GM21528 (cell line): ENCODE measurements around the gene CARD14.
"Not testable (repeated sequence)": the region's sequence is repeated elsewhere in the genome, so short reads cannot be mapped to it uniquely, and the experiment has no call there.

Source experiments
- ATAC-seq: cut with Tn5 transposase; IDR thresholded peaks from one replicate; pipeline ENCODE4 v1.9.1; 2021; ENCODE audit warnings: mild to moderate bottlenecking, moderate library complexity; ENCODE audit not compliant: unreplicated experiment, low FRiP score

The CARD14 gene

GRCh38 chr17:80222376-80223141, 52.7 kb downstream of the CARD14 start:
- ATAC-seq: no peak

GRCh38 chr17:80223142-80223815, 53.4 kb downstream of the CARD14 start:
- ATAC-seq: no peak

- no peak for ATAC-seq
These were observed 54.1 kb downstream of the CARD14 start for GRCh38 chr17:80223838-80224497.

- no peak for ATAC-seq
These were observed 54.9 kb downstream of the CARD14 start for GRCh38 chr17:80224683-80225082.

- ATAC-seq: no peak
These were observed 55.4 kb downstream of the CARD14 start for GRCh38 chr17:80225230-80225629.

GRCh38 chr17:80227156-80227555, 57.3 kb downstream of the CARD14 start:
- ATAC-seq: no peak

- ATAC-seq: no peak
These were observed 57.8 kb downstream of the CARD14 start for GRCh38 chr17:80227666-80228065.

GRCh38 chr17:80228477-80228876, 58.6 kb downstream of the CARD14 start:
- no peak for ATAC-seq

GRCh38 chr17:80229011-80229410, 59.2 kb downstream of the CARD14 start:
- no peak for ATAC-seq

- ATAC-seq: no peak
These were observed 62.6 kb downstream of the CARD14 start for GRCh38 chr17:80232438-80232837.

GRCh38 chr17:80233202-80233601, 63.4 kb downstream of the CARD14 start:
- ATAC-seq: no peak

GRCh38 chr17:80236911-80237310, 67.1 kb downstream of the CARD14 start:
- ATAC-seq: no peak

- no peak for ATAC-seq
These were observed 67.6 kb downstream of the CARD14 start for GRCh38 chr17:80237386-80237785.

GRCh38 chr17:80242505-80242904, 72.7 kb downstream of the CARD14 start:
- ATAC-seq: no peak

GRCh38 chr17:80243526-80244433, 74.0 kb downstream of the CARD14 start:
- no peak for ATAC-seq

- ATAC-seq: not testable (repeated sequence)
These were observed 74.6 kb downstream of the CARD14 start for GRCh38 chr17:80244448-80244847.

GRCh38 chr17:80244871-80245509, 75.2 kb downstream of the CARD14 start:
- no peak for ATAC-seq

GRCh38 chr17:80245566-80246265, 75.9 kb downstream of the CARD14 start:
- no peak for ATAC-seq

- no peak for ATAC-seq
These were observed 76.4 kb downstream of the CARD14 start for GRCh38 chr17:80246266-80246681.
